GM21367 (cell line): ENCODE measurements around the gene CPXM2.
A peak's percentile ranks its signal among the peaks of the same experiment; 100 is the strongest.

Experiments used
- ATAC-seq: cut with Tn5 transposase; IDR thresholded peaks from one replicate; pipeline ENCODE4 v1.9.1; 2021; ENCODE audit not compliant: unreplicated experiment

The CPXM2 gene

GRCh38 chr10:123852411-123852951 is 39.1 kb downstream of the CPXM2 start:
- ATAC-seq = no peak

- peak; percentile 68 for ATAC-seq
Measured at GRCh38 chr10:123848564-123849457, 42.8 kb downstream of the CPXM2 start.

- ATAC-seq = no peak
Measured at GRCh38 chr10:123847686-123848432, 43.7 kb downstream of the CPXM2 start.

- ATAC-seq = no peak
Measured at GRCh38 chr10:123843835-123844234, 47.8 kb downstream of the CPXM2 start.

- ATAC-seq = no peak
Measured at GRCh38 chr10:123842692-123843385, 48.8 kb downstream of the CPXM2 start.

- ATAC-seq = no peak
Measured at GRCh38 chr10:123841560-123841959, 50.0 kb downstream of the CPXM2 start.

GRCh38 chr10:123841115-123841514 is 50.5 kb downstream of the CPXM2 start:
- ATAC-seq = no peak

- ATAC-seq = no peak
Measured at GRCh38 chr10:123840714-123841113, 50.9 kb downstream of the CPXM2 start.

GRCh38 chr10:123838596-123839310 is 52.9 kb downstream of the CPXM2 start:
- ATAC-seq = no peak

- ATAC-seq = no peak
Measured at GRCh38 chr10:123837756-123838155, 53.9 kb downstream of the CPXM2 start.

- no peak for ATAC-seq
Measured at GRCh38 chr10:123836418-123837145, 55.0 kb downstream of the CPXM2 start.

- peak; percentile 71 for ATAC-seq
Measured at GRCh38 chr10:123835575-123835974, 56.0 kb downstream of the CPXM2 start.

- no peak for ATAC-seq
Measured at GRCh38 chr10:123833170-123833850, 58.3 kb downstream of the CPXM2 start.

GRCh38 chr10:123831259-123831658 is 60.3 kb downstream of the CPXM2 start:
- no peak for ATAC-seq

GRCh38 chr10:123821136-123821535 is 70.5 kb downstream of the CPXM2 start:
- no peak for ATAC-seq

- no peak for ATAC-seq
Measured at GRCh38 chr10:123809632-123810031, 82.0 kb downstream of the CPXM2 start.

- no peak for ATAC-seq
Measured at GRCh38 chr10:123808906-123809305, 82.7 kb downstream of the CPXM2 start.

- no peak for ATAC-seq
Measured at GRCh38 chr10:123808286-123808685, 83.3 kb downstream of the CPXM2 start.

GRCh38 chr10:123807444-123808035 is 84.1 kb downstream of the CPXM2 start:
- ATAC-seq = no peak
